Upper lobe of left lung (tissue), 4 donors: ENCODE results near the gene TRAPPC1.

Source experiments
- CTCF ChIP-seq, 6 experiments: fragments of 450-650 bp in 4 of 6; fragments of 200-600 bp in 2 of 6; sonication (generic) in 2 of 6; IDR thresholded peaks; one replicate each; pipeline ENCODE4 v1.5.1; 2016 to 2019; ENCODE audit warnings: antibody characterized with exemption in 6 of 6
- EP300 ChIP-seq, 4 donors: sonication (generic); formaldehyde crosslinking; IDR thresholded peaks; one replicate each; pipeline ENCODE4 v1.5.1; 2017; ENCODE audit warnings: antibody characterized with exemption in 4 of 4, control low read depth in 2 of 4

- TF ChIP-seq CTCF (IDR thresholded peaks at IDR 0.05) (peak; percentile 46 to 80 (median 64)), EP300 (IDR thresholded peaks at IDR 0.05) (no peak)
These were observed 18.7 kb downstream of the TRAPPC1 start for GRCh38 chr17:7912927-7913524.
